K562 (cell line): ENCODE data around the gene STRIP1. TPM values are rescaled to one million over a fixed set of nuclear protein-coding genes. Genes with fewer than 3 reads are reported as not detected.

ENCODE experiments used
- ATAC-seq: fragments of 200-7000 bp; cut with Tn5 transposase; 3 replicates; pipeline ENCODE4 v1.9.1; 2020; ENCODE audit warnings: moderate library complexity
- BruUV-seq: library from RNA; stranded (reverse); fragments of 400-500 nt; replicated peaks from 2 replicates; lab custom pipeline; 2021; lab: Mats Ljungman, UMichigan
- CTCF ChIA-PET: fragments of 300-600 bp; formaldehyde crosslinking; extraction: SDS; loops from one replicate; lab custom pipeline; 2021; ENCODE audit warnings: low intra/inter-chr PET ratio; lab: Yijun Ruan, JAX
- POLR2A ChIA-PET: fragments of 300-600, 350-650 bp; sonication (Branson Sonifier 250); formaldehyde crosslinking; extraction: SDS; loops from one replicate; lab custom pipeline; 2021; ENCODE audit warnings: antibody characterized with exemption, inconsistent platforms; lab: Yijun Ruan, JAX
- DNase-seq, 4 experiments: peaks; one replicate each; pipeline versions ENCODE4 v3.0.0 to v3.0.0-alpha.2; 2011 to 2018; ENCODE audit warnings: low spot score in 3 of 4, mixed read lengths in 3 of 4; ENCODE audit errors: extremely low read depth in 1 of 4
- FAIRE-seq: peaks from 2 replicates; lab custom pipeline; 2011; peaks lifted over from hg19 to GRCh38; lab: Jason Lieb, UNC
- H2AFZ ChIP-seq: 2 replicates; pipeline ENCODE4 v1.6.0; 2011; ENCODE audit warnings: low read depth, low read length, control low read depth, inconsistent platforms
- H3K27ac ChIP-seq: fragments of 200-600 bp; 3 replicates; pipeline ENCODE4 v1.8.0; 2011; ENCODE audit warnings: low read depth, mild to moderate bottlenecking, control low read depth, inconsistent platforms, low read length, moderate library complexity, mixed read lengths; ENCODE audit errors: extremely low read depth
- H3K27me3 ChIP-seq, 2 experiments: fragments of 300-600 bp in 1 of 2; 2 replicates in 1 of 2; 3 replicates in 1 of 2; pipeline versions ENCODE4 v1.6.0 to v1.8.0; 2011; ENCODE audit warnings: inconsistent platforms in 2 of 2, low read length in 2 of 2, mild to moderate bottlenecking in 1 of 2, mixed read lengths in 1 of 2, moderate library complexity in 1 of 2; ENCODE audit not compliant: control insufficient read depth in 2 of 2, insufficient read depth in 2 of 2
- H3K36me3 ChIP-seq: fragments of 300-600 bp; 3 replicates; pipeline ENCODE4 v1.8.0; 2011; ENCODE audit warnings: mild to moderate bottlenecking, low read length, inconsistent platforms; ENCODE audit not compliant: control insufficient read depth, insufficient read depth
- H3K4me1 ChIP-seq, 2 experiments: fragments of 200-600 bp in 1 of 2; replicated peaks in 1 of 2; 2 replicates in 1 of 2; 3 replicates in 1 of 2; pipeline versions ENCODE4 v1.5.1 to v1.8.0; 2011; ENCODE audit warnings: inconsistent platforms in 2 of 2, low read length in 2 of 2, mild to moderate bottlenecking in 1 of 2, mixed read lengths in 1 of 2, moderate library complexity in 1 of 2; ENCODE audit not compliant: control insufficient read depth in 2 of 2, insufficient read depth in 2 of 2
- H3K4me2 ChIP-seq: 2 replicates; pipeline ENCODE4 v1.6.1; 2011; ENCODE audit warnings: low read length, control low read depth, inconsistent platforms, mixed read lengths; ENCODE audit not compliant: insufficient read depth
- H3K4me3 ChIP-seq: fragments of 200-600 bp; sonication (generic), shearing (Covaris generic); 2 replicates; pipeline ENCODE4 v1.5.1; 2016; ENCODE audit warnings: control low read depth, inconsistent platforms
- H3K79me2 ChIP-seq: fragments of 200-600 bp; 3 replicates; pipeline ENCODE4 v1.8.0; 2011; ENCODE audit warnings: low read length, inconsistent platforms; ENCODE audit not compliant: control insufficient read depth, insufficient read depth
- H3K9ac ChIP-seq, 2 experiments: 2 replicates each; pipeline versions ENCODE4 v1.6.0 to v1.6.1; 2011; ENCODE audit warnings: low read depth in 2 of 2, low read length in 2 of 2, control low read depth in 1 of 2, inconsistent platforms in 1 of 2, mild to moderate bottlenecking in 1 of 2, mixed read lengths in 1 of 2; ENCODE audit not compliant: insufficient read depth in 1 of 2
- H3K9me1 ChIP-seq: one replicate; pipeline ENCODE4 v1.6.0; 2011; ENCODE audit warnings: inconsistent platforms, mild to moderate bottlenecking, low read length, moderate library complexity; ENCODE audit not compliant: control insufficient read depth, insufficient read depth
- H3K9me3 ChIP-seq: replicated peaks from 2 replicates; pipeline ENCODE4 v1.5.1; 2011; ENCODE audit warnings: low read depth, low read length, inconsistent platforms; ENCODE audit not compliant: control insufficient read depth, insufficient read depth
- H4K20me1 ChIP-seq: replicated peaks from 2 replicates; pipeline ENCODE4 v1.6.1; 2011; ENCODE audit warnings: low read length, inconsistent platforms, mixed read lengths; ENCODE audit not compliant: control insufficient read depth, insufficient read depth
- ARHGAP35 ChIP-seq: fragments of 450-650 bp; IDR thresholded peaks from 2 replicates; pipeline ENCODE4 v1.6.1; 2018; ENCODE audit not compliant: partially characterized antibody
- CEBPG ChIP-seq, 3 experiments: fragments of 200-800 bp in 1 of 3; sonication (Bioruptor generic) in 1 of 3; sonication (generic) in 1 of 3; formaldehyde crosslinking in 1 of 3; IDR thresholded peaks in 2 of 3; conservative IDR thresholded peaks in 1 of 3; 2 replicates each; pipeline versions ENCODE4 v1.6.1 to v1.8.0; 2016 to 2022; ENCODE audit warnings: missing compliant biosample characterization in 2 of 3, missing genetic modification characterization in 2 of 3, mild to moderate bottlenecking in 1 of 3, missing genetic modification reagents in 1 of 3
- CREB1 ChIP-seq, 2 experiments: sonication (generic) in 1 of 2; formaldehyde crosslinking in 1 of 2; IDR thresholded peaks; 2 replicates each; pipeline versions ENCODE4 v1.6.1 to v1.8.0; 2012 to 2022; ENCODE audit warnings: inconsistent platforms in 1 of 2, mild to moderate bottlenecking in 1 of 2, missing genetic modification reagents in 1 of 2, moderate library complexity in 1 of 2
- CTCFL ChIP-seq: IDR thresholded peaks from 2 replicates; pipeline ENCODE4 v1.6.1; 2011; ENCODE audit warnings: borderline replicate concordance, low read depth, mild to moderate bottlenecking, moderate library complexity, low read length; ENCODE audit not compliant: insufficient read depth, poor library complexity, severe bottlenecking
- DPF2 ChIP-seq: fragments of 450-650 bp; IDR thresholded peaks from 2 replicates; pipeline ENCODE4 v1.6.1; 2016
- EP400 ChIP-seq: fragments of 450-650 bp; IDR thresholded peaks from 2 replicates; pipeline ENCODE4 v1.6.1; 2017; ENCODE audit warnings: antibody characterized with exemption, mild to moderate bottlenecking, moderate library complexity
- GTF2F1 ChIP-seq: IDR thresholded peaks from 2 replicates; pipeline ENCODE4 v1.6.1; 2011; ENCODE audit warnings: low read depth, low read length, improper control_type of control experiment
- POLR2B ChIP-seq: fragments of 450-650 bp; IDR thresholded peaks from 2 replicates; pipeline ENCODE4 v1.6.1; 2018; ENCODE audit warnings: low read depth; ENCODE audit not compliant: partially characterized antibody
- U2AF1 ChIP-seq: fragments of 200-400 bp; formaldehyde crosslinking; optimal IDR thresholded peaks from 2 replicates; pipeline ENCODE3; 2017; ENCODE audit warnings: mild to moderate bottlenecking, low read depth, low read length, moderate library complexity
- ZNF280A ChIP-seq: fragments of 450-650 bp; IDR thresholded peaks from 2 replicates; pipeline ENCODE4 v1.6.1; 2018; ENCODE audit warnings: mild to moderate bottlenecking, low read depth; ENCODE audit not compliant: partially characterized antibody
- WGBS: fragments of 100-300 bp; shearing (Covaris generic); methylation state at CpG from one replicate; pipeline ENCODE4 v1.1.6; 2016; ENCODE audit warnings: low coverage, mixed read lengths; ENCODE audit not compliant: insufficient coverage; ENCODE audit errors: missing lambda C conversion rate; 5-methylcytosine and 5-hydroxymethylcytosine counted together
- in situ Hi-C: fragments of 300-500 bp; cut with MboI; formaldehyde crosslinking; loops from 4 replicates; pipeline ENCODE4 v1.15.0; 2018; ENCODE audit warnings: inconsistent platforms, mixed read lengths
- intact Hi-C: fragments of 100-400 bp; cut with micrococcal nuclease; formaldehyde crosslinking; loops from 2 replicates; pipeline ENCODE4 v1.14.2; 2022
- polyA plus RNA-seq, 8 experiments: library from polyadenylated mRNA; depleted of rRNA in 4 of 8; stranded (reverse) in 5 of 8; unstranded in 3 of 8; fragments of >200 nt; fragmentation: Nextera tagmentation in 2 of 8; fragmentation: Illumina TruSeq in 1 of 8; extraction: Ambion mirVana in 2 of 8; extraction: Trizol in 1 of 8; gene quantifications; 2 replicates each; pipeline versions ENCODE4 v1.2.1 to v1.2.3, GENCODE V29; 2011 to 2014; ENCODE audit warnings: inconsistent platforms in 1 of 8, missing spikeins in 1 of 8
- total RNA-seq, 7 experiments: library from RNA; depleted of rRNA in 6 of 7; stranded (reverse); fragments of >200 nt in 6 of 7; fragmentation: Illumina TruSeq in 2 of 7; extraction: Trizol in 2 of 7; gene quantifications; 2 replicates each; pipeline versions ENCODE4 v1.2.1 to v1.2.3, GENCODE V29; 2011 to 2021; ENCODE audit warnings: low replicate concordance in 1 of 7
- TF ChIP-seq, protein P1 (sequence below): sonication (generic); formaldehyde crosslinking; IDR thresholded peaks from 2 replicates; pipeline ENCODE4 v1.8.1; 2023; ENCODE audit warnings: mild to moderate bottlenecking, missing genetic modification reagents
- TF ChIP-seq, protein P2 (sequence below): fragments of 250-450 bp; sonication (Bioruptor Pico); IDR thresholded peaks from 2 replicates; pipeline ENCODE4 v1.5.0; 2021; ENCODE audit warnings: mild to moderate bottlenecking, moderate library complexity

Gene STRIP1
- total and polyA plus RNA-seq, 9 of the 15 experiments (the other 6 are each of a cell fraction or from before 2014, with no cell fraction given): 9.9 to 42.3 (median 32.0) TPM

- Histone ChIP-seq H3K9ac (no peak overlapping the region), H3K4me2 (no peak overlapping the region), H3K4me3 (no peak overlapping the region), H3K9me3 (no peaks in the 10 kb centered on the region), H3K27me3 (no peaks in the 10 kb centered on the region), H4K20me1 (no peaks in the 10 kb centered on the region), H3K9me1 (no peaks in the 10 kb centered on the region), H3K27ac (no peak overlapping the region), H3K36me3 (peaks cover 44% of the 10 kb centered on the region), H3K4me1 (peaks cover 14 to 37% of the 10 kb centered on the region in 2 experiments), H2AFZ (no peak overlapping the region), H3K79me2 (peaks cover 49% of the 10 kb centered on the region)
- DNase-seq: no peak
- POLR2A ChIA-PET: interaction anchor here (0.6 to 1.3 kb wide), 5 partner anchors 9 to 28 kb away, joined by 3 to 6 read pairs (median 3); partner anchors contain the start of gene STRIP1
- CTCF ChIA-PET: no interaction called here
- FAIRE-seq: no peak
- ATAC-seq: no peak
- intact Hi-C loops (no loop called here), in situ Hi-C loops (no loop called here)
- no TSS peak for BruUV-seq
- 39% methylated on average over 1 of the region's 1 CpG for WGBS
- TF ChIP-seq POLR2B (no peak), EP400 (no peak), ARHGAP35 (no peak), CEBPG (CRISPR knock-in tag; IDR thresholded peaks at IDR 0.05) (no peak), CEBPG (tag; conservative IDR thresholded peaks at IDR 0.05 in 1 of 2, IDR thresholded peaks at IDR 0.05 in 1 of 2) (no peak), ZNF280A (no peak), CTCFL (no peak), U2AF1 (no peak), CREB1 (IDR thresholded peaks at IDR 0.05) (no peak), CREB1 (CRISPR knock-in tag; IDR thresholded peaks at IDR 0.05) (no peak), GTF2F1 (no peak), DPF2 (no peak)
- TF ChIP-seq, protein P1, sequence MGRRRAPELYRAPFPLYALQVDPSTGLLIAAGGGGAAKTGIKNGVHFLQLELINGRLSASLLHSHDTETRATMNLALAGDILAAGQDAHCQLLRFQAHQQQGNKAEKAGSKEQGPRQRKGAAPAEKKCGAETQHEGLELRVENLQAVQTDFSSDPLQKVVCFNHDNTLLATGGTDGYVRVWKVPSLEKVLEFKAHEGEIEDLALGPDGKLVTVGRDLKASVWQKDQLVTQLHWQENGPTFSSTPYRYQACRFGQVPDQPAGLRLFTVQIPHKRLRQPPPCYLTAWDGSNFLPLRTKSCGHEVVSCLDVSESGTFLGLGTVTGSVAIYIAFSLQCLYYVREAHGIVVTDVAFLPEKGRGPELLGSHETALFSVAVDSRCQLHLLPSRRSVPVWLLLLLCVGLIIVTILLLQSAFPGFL: no peak
- TF ChIP-seq, protein P2, sequence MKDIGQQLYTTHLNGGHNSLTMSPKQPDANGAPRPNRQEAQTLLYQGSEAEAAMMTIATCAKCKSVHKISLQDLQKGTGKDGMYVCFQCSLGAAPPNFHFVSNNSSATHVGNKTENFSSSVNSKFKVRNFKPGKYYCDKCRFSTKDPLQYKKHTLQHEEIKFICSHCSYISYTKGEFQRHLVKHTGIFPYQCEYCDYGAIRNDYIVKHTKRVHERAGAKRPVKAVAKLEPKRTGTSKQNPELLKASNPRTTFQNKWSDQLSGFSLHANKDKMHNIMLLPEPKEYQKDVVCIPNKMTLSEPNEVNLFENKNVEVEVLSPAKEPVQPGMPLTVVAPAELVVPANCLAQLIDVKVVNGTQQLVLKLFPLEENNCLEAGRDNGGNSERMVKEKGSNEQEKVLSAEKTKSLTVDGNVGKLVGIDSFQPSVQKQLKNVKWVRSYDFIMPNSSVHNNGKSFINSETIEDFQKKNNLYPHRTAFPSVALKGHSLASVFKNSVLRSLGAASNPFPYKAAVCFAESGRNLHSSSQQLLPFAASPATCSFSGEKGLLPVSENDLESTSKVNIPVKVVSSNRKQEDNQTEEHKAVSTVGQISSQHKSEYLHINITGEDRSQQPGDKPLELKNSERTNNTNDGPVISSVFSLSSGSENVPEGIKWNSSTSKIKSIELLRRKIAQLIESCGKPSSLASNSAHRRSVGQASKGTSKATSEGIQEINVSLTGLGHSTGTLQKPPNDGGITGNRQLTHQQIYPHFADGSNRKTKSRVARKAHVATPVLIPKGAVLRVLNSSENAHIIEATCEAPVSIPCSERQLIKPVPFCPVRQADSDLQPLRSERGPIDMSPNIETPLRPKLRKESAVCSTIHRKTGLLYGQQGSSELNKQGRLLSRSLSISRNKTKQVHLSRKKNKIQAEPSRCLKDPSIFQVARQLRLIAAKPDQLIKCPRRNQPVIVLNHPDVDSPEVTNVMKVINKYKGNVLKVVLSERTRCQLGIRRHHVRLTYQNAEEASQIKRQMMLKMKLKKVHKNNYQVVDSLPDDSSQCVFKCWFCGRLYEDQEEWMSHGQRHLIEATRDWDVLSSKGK (CRISPR knock-in tag): no peak
Measured at GRCh38 chr1:110006516-110006915, 27.9 kb upstream of the STRIP1 start.
